Dendritic cell treated with granulocyte-macrophage colony-stimulating factor and Interleukin-4, amounts not matched to agents 40 ng/mL and 50 ng/mL, for 4 days (primary cell): ENCODE measurements around the gene SART1.

Source experiments
- H3K27ac Mint-ChIP-seq: one replicate; pipeline ENCODE4 v1.8.0; 2022; ENCODE audit warnings: mild to moderate bottlenecking, mixed read lengths
- H3K27me3 Mint-ChIP-seq: one replicate; pipeline ENCODE4 v1.8.0; 2022; ENCODE audit warnings: mild to moderate bottlenecking, mixed read lengths
- H3K36me3 Mint-ChIP-seq: one replicate; pipeline ENCODE4 v1.8.0; 2022; ENCODE audit warnings: low read depth, mixed read lengths
- H3K4me1 Mint-ChIP-seq: one replicate; pipeline ENCODE4 v1.8.0; 2022; ENCODE audit warnings: low read depth, mixed read lengths
- H3K4me3 Mint-ChIP-seq: one replicate; pipeline ENCODE4 v1.8.0; 2022; ENCODE audit warnings: mild to moderate bottlenecking, moderate library complexity, mixed read lengths
- H3K9me3 Mint-ChIP-seq: one replicate; pipeline ENCODE4 v1.8.0; 2022; ENCODE audit warnings: mixed read lengths
- intact Hi-C: fragments of 100-400 bp; cut with micrococcal nuclease; formaldehyde crosslinking; loops from one replicate; pipeline ENCODE4 v1.15.0; 2022

SART1 gene

GRCh38 chr11:65979261-65979759 lies 17.8 kb downstream of the SART1 start:
- intact Hi-C loops: no loop called here
- Mint-ChIP-seq H3K27ac (peak overlapping the region; percentile 10), H3K36me3 (peaks cover 57% of the 10 kb centered on the region), H3K4me3 (no peak overlapping the region), H3K4me1 (peaks cover 21% of the 10 kb centered on the region), H3K27me3 (no peaks in the 10 kb centered on the region), H3K9me3 (no peaks in the 10 kb centered on the region)

DNA sequence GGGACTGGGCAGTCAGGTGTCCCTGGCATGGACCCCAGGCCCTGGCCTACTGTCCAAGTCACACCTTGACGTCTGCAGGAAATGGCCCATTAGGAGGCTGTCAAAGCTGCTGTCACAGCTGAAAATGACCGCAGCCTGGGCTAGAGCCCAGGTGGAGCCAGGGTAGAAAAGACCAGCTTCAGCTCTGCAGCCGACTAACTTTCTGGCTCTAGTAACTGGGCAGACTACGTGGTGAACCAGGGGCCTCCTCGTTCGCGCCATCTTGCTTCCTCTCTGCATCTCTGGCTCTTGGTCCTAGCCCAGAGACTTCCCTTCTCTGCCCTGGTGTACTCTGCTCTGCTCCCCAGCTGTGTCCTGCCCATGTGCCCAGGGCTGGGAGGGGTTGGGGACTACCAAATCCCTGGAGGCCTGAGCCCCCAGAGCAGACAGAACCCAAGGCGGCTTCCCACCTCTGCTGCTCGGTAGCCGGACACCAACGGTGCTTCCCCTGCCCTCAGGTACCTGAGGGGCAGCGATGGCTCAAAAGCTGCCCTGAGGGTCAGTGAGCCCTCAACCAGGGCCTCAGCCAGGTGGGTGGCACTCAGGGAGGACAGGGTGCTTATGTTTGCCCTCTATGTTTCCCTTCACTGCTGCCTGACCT lies 19.7 kb downstream of the SART1 start:
- Mint-ChIP-seq H3K4me1 (peaks cover 12% of the 10 kb centered on the region), H3K27ac (no peak overlapping the region), H3K27me3 (no peaks in the 10 kb centered on the region), H3K4me3 (no peak overlapping the region), H3K9me3 (no peaks in the 10 kb centered on the region), H3K36me3 (peaks cover 46% of the 10 kb centered on the region)
- intact Hi-C loops: no loop called here

DNA sequence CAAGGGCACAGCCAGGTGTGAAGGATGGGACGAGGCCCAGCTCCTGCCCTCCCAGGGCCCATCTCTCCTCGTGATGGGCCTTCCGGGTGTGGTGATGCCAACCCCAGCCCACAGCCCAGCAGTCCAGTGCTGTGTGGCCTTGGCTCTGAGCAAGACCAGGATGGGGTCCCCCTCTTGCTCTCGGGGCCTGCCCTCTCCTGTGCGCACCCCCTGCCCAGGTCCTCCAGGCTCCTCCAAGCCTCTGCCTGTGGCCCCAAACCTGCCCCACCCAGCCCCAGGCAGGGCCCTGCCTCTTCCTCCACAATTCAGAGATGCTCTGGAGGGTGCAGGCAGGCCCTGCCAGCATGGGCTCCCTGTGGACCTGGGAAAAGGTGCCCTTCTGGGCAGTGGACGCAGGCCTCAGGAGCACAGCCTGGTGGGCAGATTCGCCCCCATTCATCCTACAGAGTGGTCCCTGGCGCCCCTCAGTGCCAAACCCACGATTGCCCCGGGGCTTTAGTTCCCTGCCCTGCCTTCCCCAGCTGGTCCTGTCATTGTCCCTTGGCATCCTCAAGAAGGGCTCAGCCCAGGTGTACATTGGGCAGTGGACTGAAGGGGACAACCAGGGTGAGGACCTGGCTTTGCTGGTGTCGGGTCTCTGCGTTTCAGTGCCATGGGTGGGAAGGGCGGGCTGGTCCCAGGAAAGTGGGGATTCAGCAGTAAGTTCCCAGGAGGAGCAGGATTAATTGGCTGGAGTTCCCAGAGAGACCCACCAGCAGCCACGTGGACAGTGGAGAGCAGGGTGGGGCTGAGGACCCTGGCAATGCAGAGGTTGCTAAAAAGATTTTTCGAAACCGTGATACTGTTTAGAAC lies 20.7 kb downstream of the SART1 start:
- Mint-ChIP-seq H3K27ac (no peak overlapping the region), H3K9me3 (no peaks in the 10 kb centered on the region), H3K36me3 (peaks cover 36% of the 10 kb centered on the region), H3K27me3 (no peaks in the 10 kb centered on the region), H3K4me1 (peaks cover 11% of the 10 kb centered on the region), H3K4me3 (no peak overlapping the region)
- intact Hi-C loops: no loop called here

DNA sequence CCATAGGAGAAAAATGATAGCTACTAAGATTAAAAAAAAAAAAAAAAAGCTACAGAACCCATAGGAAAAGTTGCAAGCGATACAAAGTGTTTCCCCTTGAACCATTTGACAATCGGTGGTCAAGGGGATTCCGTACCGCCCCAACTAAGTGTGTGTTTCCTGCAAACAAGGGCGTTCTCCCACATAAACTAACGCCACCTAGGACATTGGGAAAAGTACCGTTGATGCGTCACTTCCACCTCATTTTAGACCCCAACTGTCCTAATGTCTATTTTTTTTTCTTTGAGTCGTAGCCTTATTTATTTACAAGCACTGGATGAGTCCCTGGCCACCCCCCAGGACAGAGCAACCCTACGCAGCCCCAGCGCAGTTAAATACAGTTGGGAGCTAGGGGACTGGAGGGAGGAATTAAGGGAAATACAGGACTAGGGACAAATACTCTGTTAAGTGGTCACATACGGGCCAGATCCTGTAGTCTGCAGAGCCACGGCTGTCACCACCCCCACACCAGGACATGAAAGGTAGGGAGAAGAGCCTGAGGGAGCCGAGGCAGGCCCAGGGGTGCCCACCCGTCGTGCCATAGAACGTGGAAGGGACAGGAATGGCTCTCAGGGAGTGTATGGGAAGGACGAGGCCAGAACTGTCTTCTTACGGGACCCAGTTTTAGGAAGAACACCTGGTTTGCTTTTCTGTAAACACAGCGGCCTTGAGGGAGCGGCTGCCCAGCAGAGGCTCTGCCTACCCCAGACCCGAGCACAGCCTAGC lies 21.5 kb downstream of the SART1 start:
- Mint-ChIP-seq H3K4me3 (no peak overlapping the region), H3K36me3 (peaks cover 28% of the 10 kb centered on the region), H3K9me3 (no peaks in the 10 kb centered on the region), H3K27me3 (no peaks in the 10 kb centered on the region), H3K4me1 (peaks cover 11% of the 10 kb centered on the region), H3K27ac (no peak overlapping the region)
- intact Hi-C loops: no loop called here

GRCh38 chr11:65983589-65983987 lies 22.1 kb downstream of the SART1 start:
- no peaks in the 10 kb centered on the region for H3K9me3 Mint-ChIP-seq

DNA sequence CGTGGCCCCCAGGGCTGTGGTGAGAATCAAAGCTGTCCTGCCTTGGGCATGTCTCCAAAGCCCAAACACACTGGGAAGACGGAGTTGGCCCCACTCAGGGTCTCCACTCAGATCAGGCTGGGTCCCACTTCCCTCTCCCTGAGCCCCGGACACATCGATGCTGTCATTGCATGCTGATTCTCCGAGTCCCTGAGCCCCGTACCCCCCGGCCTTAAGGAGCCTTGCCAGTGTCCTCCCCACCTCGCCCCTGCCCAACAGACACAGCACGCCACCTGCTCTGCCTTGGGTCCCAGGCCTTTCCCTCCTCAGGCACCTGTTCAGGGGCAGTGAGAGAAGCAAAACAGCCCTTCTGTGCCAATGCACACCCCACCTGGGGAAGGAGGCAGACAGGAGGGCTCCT lies 25.8 kb downstream of the SART1 start:
- H3K4me1 Mint-ChIP-seq: peaks cover 12% of the 10 kb centered on the region
- H3K27me3 Mint-ChIP-seq: no peaks in the 10 kb centered on the region
- no peaks in the 10 kb centered on the region for H3K9me3 Mint-ChIP-seq
- no peak overlapping the region for H3K27ac Mint-ChIP-seq
- no peak overlapping the region for H3K4me3 Mint-ChIP-seq
- intact Hi-C loops: no loop called here
- peaks cover 8% of the 10 kb centered on the region for H3K36me3 Mint-ChIP-seq

More at GRCh38 chr11:65983589-65983987, 22.1 kb downstream of the SART1 start:
- H3K4me3 Mint-ChIP-seq: no peak overlapping the region
- H3K36me3 Mint-ChIP-seq: peaks cover 22% of the 10 kb centered on the region
- no peaks in the 10 kb centered on the region for H3K27me3 Mint-ChIP-seq
- intact Hi-C loops: no loop called here
- H3K4me1 Mint-ChIP-seq: peaks cover 11% of the 10 kb centered on the region
- no peak overlapping the region for H3K27ac Mint-ChIP-seq

GRCh38 chr11:65988791-65989592 lies 27.5 kb downstream of the SART1 start:
- no peaks in the 10 kb centered on the region for H3K27me3 Mint-ChIP-seq
- intact Hi-C loops: loop anchor here (1.0 kb wide), 3 partner anchors 101 to 283 kb away; partner anchors contain the start of gene FIBP
- H3K4me1 Mint-ChIP-seq: peaks cover 12% of the 10 kb centered on the region
- H3K9me3 Mint-ChIP-seq: no peaks in the 10 kb centered on the region
- H3K27ac Mint-ChIP-seq: peak overlapping the region; percentile 53
- peaks cover 8% of the 10 kb centered on the region for H3K36me3 Mint-ChIP-seq
- H3K4me3 Mint-ChIP-seq: no peak overlapping the region

DNA sequence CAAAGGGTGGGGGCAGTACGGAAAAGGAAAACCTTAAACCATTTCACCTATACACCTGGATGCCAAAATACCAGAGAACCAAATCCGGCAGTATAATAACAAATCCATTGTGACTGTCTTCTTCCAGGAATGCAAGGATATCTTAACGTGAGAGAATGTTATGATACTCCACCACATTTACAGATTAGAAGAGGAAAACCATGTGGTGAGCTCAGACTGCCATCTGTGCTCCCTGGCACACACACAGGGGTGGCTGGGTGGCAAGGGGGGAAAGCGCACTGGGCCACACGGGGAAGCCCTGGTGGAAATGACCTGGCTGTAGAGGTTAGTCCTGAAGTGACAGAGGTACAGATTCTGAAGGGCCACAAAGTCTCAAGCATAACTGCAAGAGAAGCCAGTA lies 30.5 kb downstream of the SART1 start:
- H3K4me3 Mint-ChIP-seq: no peak overlapping the region
- no peaks in the 10 kb centered on the region for H3K27me3 Mint-ChIP-seq
- intact Hi-C loops: no loop called here
- peaks cover 7% of the 10 kb centered on the region for H3K4me1 Mint-ChIP-seq
- H3K27ac Mint-ChIP-seq: no peak overlapping the region
- H3K9me3 Mint-ChIP-seq: no peaks in the 10 kb centered on the region
- H3K36me3 Mint-ChIP-seq: peaks cover 24% of the 10 kb centered on the region

GRCh38 chr11:65997286-65997685 lies 35.8 kb downstream of the SART1 start:
- Mint-ChIP-seq H3K4me3 (no peak overlapping the region), H3K9me3 (no peaks in the 10 kb centered on the region), H3K27me3 (no peaks in the 10 kb centered on the region), H3K27ac (no peak overlapping the region), H3K4me1 (peaks cover 12% of the 10 kb centered on the region), H3K36me3 (peaks cover 59% of the 10 kb centered on the region)
- intact Hi-C loops: no loop called here

DNA sequence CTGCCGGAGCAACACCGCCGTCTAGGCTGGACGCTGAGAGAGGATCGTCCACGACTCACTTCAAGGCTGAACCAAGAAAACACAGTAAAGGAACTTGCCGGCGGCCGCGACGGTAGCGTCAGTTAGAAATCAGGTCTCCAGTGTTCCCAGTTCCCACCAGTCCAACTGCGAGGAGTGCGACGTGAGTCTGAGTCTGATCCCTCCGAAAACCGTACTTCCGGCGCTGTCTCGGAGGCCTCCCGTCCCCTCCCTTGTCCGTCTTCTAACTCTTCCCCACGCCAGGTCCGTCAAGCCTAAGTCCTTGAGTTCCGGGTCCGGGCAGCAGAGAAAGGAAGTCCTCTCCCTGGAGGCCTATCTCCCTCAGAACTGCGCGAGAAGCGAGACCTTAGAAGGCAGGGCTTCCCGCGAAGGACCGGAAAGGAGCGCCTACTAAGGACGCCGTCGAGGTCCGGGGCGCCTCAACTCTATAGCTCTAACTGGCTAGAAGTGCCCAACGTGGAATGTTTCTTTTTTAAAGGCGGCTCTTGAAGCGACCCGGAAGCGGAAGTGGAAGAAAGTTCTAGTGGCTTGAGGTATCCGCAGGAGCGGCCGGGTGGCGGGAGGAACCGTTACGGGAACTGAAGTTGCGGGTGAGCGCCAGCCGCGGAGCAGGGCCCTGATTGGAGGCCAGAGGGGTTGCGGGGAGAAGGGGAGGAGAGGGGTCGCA lies 40.6 kb downstream of the SART1 start, which contains the start of the genes BANF1 and EIF1AD:
Gene BANF1 (plus strand): TSS at position 562 of the 706 bp plus-strand sequence. CDS start 748 bp downstream, outside the sequence.
Gene EIF1AD (minus strand): TSS at position 216 of the 706 bp plus-strand sequence. CDS start 1,768 bp downstream, outside the sequence.
- no peaks in the 10 kb centered on the region for H3K27me3 Mint-ChIP-seq
- no peaks in the 10 kb centered on the region for H3K9me3 Mint-ChIP-seq
- peaks cover 80% of the 10 kb centered on the region for H3K36me3 Mint-ChIP-seq
- peak within 1 kb of the TSS; percentile 98 for H3K4me3 Mint-ChIP-seq
- intact Hi-C loops: loop anchor here (1.0 to 10.0 kb wide), 2 partner anchors 41 to 63 kb away; partner anchors contain the start of gene SART1
- H3K4me1 Mint-ChIP-seq: peaks cover 35% of the 10 kb centered on the region
- peak within 1 kb of the TSS; percentile 100 for H3K27ac Mint-ChIP-seq

GRCh38 chr11:66002648-66003225 lies 41.2 kb downstream of the SART1 start:
- Mint-ChIP-seq H3K9me3 (no peaks in the 10 kb centered on the region), H3K4me3 (peak overlapping the region; percentile 98), H3K27ac (peak overlapping the region; percentile 100), H3K4me1 (peaks cover 35% of the 10 kb centered on the region), H3K27me3 (peaks cover 4% of the 10 kb centered on the region), H3K36me3 (peaks cover 73% of the 10 kb centered on the region)
- intact Hi-C loops: loop anchor here (1.0 to 10.0 kb wide), 2 partner anchors 41 to 62 kb away; partner anchors contain the start of gene SART1

- H3K36me3 Mint-ChIP-seq: peaks cover 68% of the 10 kb centered on the region
Observed at GRCh38 chr11:66003291-66003690, 41.8 kb downstream of the SART1 start.

More at GRCh38 chr11:66003291-66003690, 41.8 kb downstream of the SART1 start:
- Mint-ChIP-seq H3K27me3 (peaks cover 4% of the 10 kb centered on the region), H3K9me3 (no peaks in the 10 kb centered on the region), H3K27ac (peak overlapping the region; percentile 100), H3K4me3 (peak overlapping the region; percentile 98), H3K4me1 (peaks cover 37% of the 10 kb centered on the region)
- intact Hi-C loops: loop anchor here (10.0 kb wide), 1 partner anchor 62 kb away; no protein-coding TSS in a partner anchor
